WTC11 (cell line): ENCODE data around the gene GAP43. TPM values are rescaled to one million over a fixed set of nuclear protein-coding genes. Genes with fewer than 3 reads are reported as not detected.

Source experiments
- ATAC-seq: fragments of 200-7000 bp; cut with Tn5 transposase; 2 replicates; pipeline ENCODE4 v1.10.0; 2021; ENCODE audit warnings: mild to moderate bottlenecking, moderate library complexity
- CTCF ChIA-PET: fragments of 300-600 bp; sonication (Branson Sonifier 250); formaldehyde crosslinking; loops from one replicate; lab custom pipeline; 2021; ENCODE audit warnings: antibody characterized with exemption; lab: Charles Lee
- POLR2A ChIA-PET: fragments of 350-600 bp; sonication (Branson Sonifier 250); formaldehyde crosslinking; loops from one replicate; lab custom pipeline; 2021; ENCODE audit warnings: antibody characterized with exemption; lab: Charles Lee
- DNase-seq: peaks from one replicate; pipeline ENCODE4 v3.0.0; 2021; ENCODE audit warnings: low spot score
- H3K27ac Mint-ChIP-seq: 2 replicates; pipeline ENCODE4 v1.8.0; 2021; ENCODE audit warnings: mixed read lengths
- H3K27me3 Mint-ChIP-seq: 2 replicates; pipeline ENCODE4 v1.8.0; 2021; ENCODE audit warnings: low read depth, mild to moderate bottlenecking, moderate library complexity, mixed read lengths
- H3K36me3 Mint-ChIP-seq: 2 replicates; pipeline ENCODE4 v1.8.0; 2021; ENCODE audit warnings: mixed read lengths
- H3K4me1 Mint-ChIP-seq: 2 replicates; pipeline ENCODE4 v1.8.0; 2022; ENCODE audit warnings: mixed read lengths
- H3K4me3 Mint-ChIP-seq: 2 replicates; pipeline ENCODE4 v1.8.0; 2021; ENCODE audit warnings: mild to moderate bottlenecking, moderate library complexity, mixed read lengths
- H3K9me3 Mint-ChIP-seq: 2 replicates; pipeline ENCODE4 v1.8.0; 2021; ENCODE audit warnings: mixed read lengths
- ATF1 ChIP-seq: sonication (generic); formaldehyde crosslinking; IDR thresholded peaks from 2 replicates; pipeline ENCODE4 v1.8.1; 2023; ENCODE audit warnings: mild to moderate bottlenecking, moderate library complexity, missing genetic modification reagents
- CBFB ChIP-seq: sonication (generic); formaldehyde crosslinking; IDR thresholded peaks from 2 replicates; pipeline ENCODE4 v1.8.1; 2022; ENCODE audit warnings: mild to moderate bottlenecking, low read depth, missing genetic modification reagents
- FOXJ3 ChIP-seq: sonication (generic); formaldehyde crosslinking; IDR thresholded peaks from 2 replicates; pipeline ENCODE4 v1.9.0; 2021; ENCODE audit warnings: missing genetic modification reagents, mild to moderate bottlenecking, borderline replicate concordance
- FOXK1 ChIP-seq: sonication (generic); formaldehyde crosslinking; IDR thresholded peaks from 2 replicates; pipeline ENCODE4 v1.8.0; 2022; ENCODE audit warnings: mild to moderate bottlenecking, moderate library complexity, missing genetic modification reagents
- NFE2L1 ChIP-seq: sonication (generic); formaldehyde crosslinking; IDR thresholded peaks from 2 replicates; pipeline ENCODE4 v1.8.1; 2023; ENCODE audit warnings: missing genetic modification reagents
- NFYB ChIP-seq: sonication (generic); formaldehyde crosslinking; conservative IDR thresholded peaks from 2 replicates; pipeline ENCODE4 v1.8.0; 2022; ENCODE audit warnings: low read depth, missing genetic modification reagents
- NR2C2 ChIP-seq: sonication (generic); formaldehyde crosslinking; IDR thresholded peaks from 2 replicates; pipeline ENCODE4 v1.8.0; 2022; ENCODE audit warnings: mild to moderate bottlenecking, missing genetic modification reagents
- TEAD4 ChIP-seq: sonication (generic); formaldehyde crosslinking; IDR thresholded peaks from 2 replicates; pipeline ENCODE4 v1.8.0; 2022; ENCODE audit warnings: mild to moderate bottlenecking, missing genetic modification reagents
- ZNF138 ChIP-seq: sonication (generic); formaldehyde crosslinking; conservative IDR thresholded peaks from 2 replicates; pipeline ENCODE4 v1.8.1; 2022; ENCODE audit warnings: mild to moderate bottlenecking, moderate library complexity, missing genetic modification reagents
- ZNF423 ChIP-seq: fragments of 250-450 bp; sonication (Bioruptor Pico); IDR thresholded peaks from 2 replicates; pipeline ENCODE4 v2.1.2; 2022; ENCODE audit warnings: mild to moderate bottlenecking, moderate library complexity
- ZNF671 ChIP-seq: fragments of 250-450 bp; sonication (Bioruptor Pico); IDR thresholded peaks from 2 replicates; pipeline ENCODE4 v1.8.0; 2021; ENCODE audit warnings: mild to moderate bottlenecking
- total RNA-seq: library from RNA; stranded (reverse); gene quantifications from 3 replicates; pipeline ENCODE4 v1.2.3, GENCODE V29; 2021
- TF ChIP-seq, protein P1 (sequence below): fragments of 250-450 bp; sonication (Bioruptor Pico); conservative IDR thresholded peaks from 2 replicates; pipeline ENCODE4 v1.9.0; 2021; ENCODE audit warnings: mild to moderate bottlenecking
- TF ChIP-seq, protein P2 (sequence below): sonication (generic); formaldehyde crosslinking; IDR thresholded peaks from 2 replicates; pipeline ENCODE4 v1.8.1; 2023; ENCODE audit warnings: mild to moderate bottlenecking, moderate library complexity, missing genetic modification reagents
- TF ChIP-seq, protein P3 (sequence below): sonication (generic); formaldehyde crosslinking; IDR thresholded peaks from 2 replicates; pipeline ENCODE4 v1.8.1; 2022; ENCODE audit warnings: low read depth, missing genetic modification reagents, borderline replicate concordance
- TF ChIP-seq, protein P4 (sequence below): sonication (generic); formaldehyde crosslinking; IDR thresholded peaks from 2 replicates; pipeline ENCODE4 v1.8.1; 2023; ENCODE audit warnings: mild to moderate bottlenecking, missing genetic modification reagents, moderate library complexity
- TF ChIP-seq, protein P5 (sequence below): sonication (generic); formaldehyde crosslinking; IDR thresholded peaks from 2 replicates; pipeline ENCODE4 v1.8.0; 2022; ENCODE audit warnings: missing genetic modification reagents
- TF ChIP-seq, protein P6 (sequence below): sonication (generic); formaldehyde crosslinking; IDR thresholded peaks from 2 replicates; pipeline ENCODE4 v1.8.1; 2023; ENCODE audit warnings: mild to moderate bottlenecking, missing genetic modification reagents, moderate library complexity
- TF ChIP-seq, protein P7 (sequence below): sonication (generic); formaldehyde crosslinking; IDR thresholded peaks from 2 replicates; pipeline ENCODE4 v1.8.0; 2023; ENCODE audit warnings: mild to moderate bottlenecking, missing genetic modification reagents

GAP43 gene
- total RNA-seq, 1 experiment from 2014 or later, result 19.9 TPM

DNA sequence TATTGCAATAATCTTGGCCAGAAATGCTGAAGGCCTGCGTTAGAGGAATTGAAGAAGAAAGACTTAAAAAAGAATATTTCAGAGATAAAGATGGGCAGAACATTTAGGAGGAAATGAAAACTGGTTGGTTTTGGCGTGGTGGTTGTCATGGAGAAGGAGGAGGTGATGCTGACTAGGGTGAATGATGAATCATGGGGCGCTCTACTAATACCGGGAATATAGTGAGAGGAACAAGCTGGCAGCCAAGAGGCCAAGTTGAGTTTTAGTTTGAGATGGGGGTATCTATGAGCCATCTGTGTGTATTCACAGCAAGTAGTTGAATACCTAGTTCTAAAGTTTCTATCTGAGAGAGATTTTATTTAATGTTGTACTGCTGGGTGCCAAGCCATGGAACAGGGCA is 6.8 kb upstream of the GAP43 start:
- H3K4me1 Mint-ChIP-seq, result peaks cover 38% of the 10 kb centered on the region
- H3K9me3 Mint-ChIP-seq, result peaks cover 34% of the 10 kb centered on the region
- no peaks in the 10 kb centered on the region for H3K27me3 Mint-ChIP-seq
- ChIA-PET CTCF (no interaction called here), POLR2A (no interaction called here)
- ATAC-seq (no peak), DNase-seq (no peak)
- TF ChIP-seq, protein P1, sequence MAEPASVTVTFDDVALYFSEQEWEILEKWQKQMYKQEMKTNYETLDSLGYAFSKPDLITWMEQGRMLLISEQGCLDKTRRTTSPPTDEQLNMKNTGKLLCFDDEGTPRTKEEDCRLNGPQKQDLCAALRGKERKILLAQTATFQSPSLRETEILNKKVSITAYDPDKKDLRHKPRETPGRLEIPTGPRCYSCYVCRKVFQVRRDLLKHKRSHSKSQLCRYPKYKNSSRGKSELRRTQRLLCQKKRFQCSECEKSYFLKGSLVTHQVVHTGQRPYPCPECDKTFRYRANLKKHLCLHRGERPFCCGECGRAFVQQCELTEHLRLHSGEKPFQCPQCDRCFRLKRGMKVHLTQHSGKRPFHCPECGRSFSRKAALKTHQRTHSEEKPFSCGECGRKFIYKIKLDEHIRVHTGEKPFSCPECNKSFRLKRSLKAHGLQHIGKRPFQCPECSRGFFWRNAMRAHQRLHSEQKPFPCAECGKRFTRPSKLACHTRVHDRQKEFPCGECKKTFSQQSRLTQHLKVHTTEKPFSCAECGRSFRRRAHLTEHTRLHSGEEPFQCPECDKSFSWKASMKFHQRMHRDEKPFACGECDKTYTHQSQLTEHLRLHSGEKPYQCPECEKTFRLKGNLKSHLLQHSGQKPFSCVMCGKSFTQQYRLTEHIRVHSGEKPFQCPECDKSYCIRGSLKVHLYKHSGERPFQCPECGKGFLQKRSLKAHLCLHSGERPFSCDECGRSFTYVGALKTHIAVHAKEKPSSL (CRISPR knock-in tag), result no peak
- TF ChIP-seq, protein P2, sequence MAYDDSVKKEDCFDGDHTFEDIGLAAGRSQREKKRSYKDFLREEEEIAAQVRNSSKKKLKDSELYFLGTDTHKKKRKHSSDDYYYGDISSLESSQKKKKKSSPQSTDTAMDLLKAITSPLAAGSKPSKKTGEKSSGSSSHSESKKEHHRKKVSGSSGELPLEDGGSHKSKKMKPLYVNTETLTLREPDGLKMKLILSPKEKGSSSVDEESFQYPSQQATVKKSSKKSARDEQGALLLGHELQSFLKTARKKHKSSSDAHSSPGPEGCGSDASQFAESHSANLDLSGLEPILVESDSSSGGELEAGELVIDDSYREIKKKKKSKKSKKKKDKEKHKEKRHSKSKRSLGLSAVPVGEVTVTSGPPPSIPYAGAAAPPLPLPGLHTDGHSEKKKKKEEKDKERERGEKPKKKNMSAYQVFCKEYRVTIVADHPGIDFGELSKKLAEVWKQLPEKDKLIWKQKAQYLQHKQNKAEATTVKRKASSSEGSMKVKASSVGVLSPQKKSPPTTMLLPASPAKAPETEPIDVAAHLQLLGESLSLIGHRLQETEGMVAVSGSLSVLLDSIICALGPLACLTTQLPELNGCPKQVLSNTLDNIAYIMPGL, result no peak
- TF ChIP-seq FOXJ3 (CRISPR knock-in tag) (no peak), ZNF671 (CRISPR knock-in tag) (no peak), FOXK1 (CRISPR knock-in tag) (no peak), ZNF138 (no peak), TEAD4 (no peak), ZNF423 (CRISPR knock-in tag) (no peak), NR2C2 (CRISPR knock-in tag) (no peak), CBFB (no peak), NFYB (no peak), ATF1 (CRISPR knock-in tag) (no peak), NFE2L1 (no peak)
- TF ChIP-seq, protein P3, sequence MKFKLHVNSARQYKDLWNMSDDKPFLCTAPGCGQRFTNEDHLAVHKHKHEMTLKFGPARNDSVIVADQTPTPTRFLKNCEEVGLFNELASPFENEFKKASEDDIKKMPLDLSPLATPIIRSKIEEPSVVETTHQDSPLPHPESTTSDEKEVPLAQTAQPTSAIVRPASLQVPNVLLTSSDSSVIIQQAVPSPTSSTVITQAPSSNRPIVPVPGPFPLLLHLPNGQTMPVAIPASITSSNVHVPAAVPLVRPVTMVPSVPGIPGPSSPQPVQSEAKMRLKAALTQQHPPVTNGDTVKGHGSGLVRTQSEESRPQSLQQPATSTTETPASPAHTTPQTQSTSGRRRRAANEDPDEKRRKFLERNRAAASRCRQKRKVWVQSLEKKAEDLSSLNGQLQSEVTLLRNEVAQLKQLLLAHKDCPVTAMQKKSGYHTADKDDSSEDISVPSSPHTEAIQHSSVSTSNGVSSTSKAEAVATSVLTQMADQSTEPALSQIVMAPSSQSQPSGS, result no peak
- TF ChIP-seq, protein P4, sequence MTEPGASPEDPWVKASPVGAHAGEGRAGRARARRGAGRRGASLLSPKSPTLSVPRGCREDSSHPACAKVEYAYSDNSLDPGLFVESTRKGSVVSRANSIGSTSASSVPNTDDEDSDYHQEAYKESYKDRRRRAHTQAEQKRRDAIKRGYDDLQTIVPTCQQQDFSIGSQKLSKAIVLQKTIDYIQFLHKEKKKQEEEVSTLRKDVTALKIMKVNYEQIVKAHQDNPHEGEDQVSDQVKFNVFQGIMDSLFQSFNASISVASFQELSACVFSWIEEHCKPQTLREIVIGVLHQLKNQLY (CRISPR knock-in tag), result no peak
- TF ChIP-seq, protein P5, sequence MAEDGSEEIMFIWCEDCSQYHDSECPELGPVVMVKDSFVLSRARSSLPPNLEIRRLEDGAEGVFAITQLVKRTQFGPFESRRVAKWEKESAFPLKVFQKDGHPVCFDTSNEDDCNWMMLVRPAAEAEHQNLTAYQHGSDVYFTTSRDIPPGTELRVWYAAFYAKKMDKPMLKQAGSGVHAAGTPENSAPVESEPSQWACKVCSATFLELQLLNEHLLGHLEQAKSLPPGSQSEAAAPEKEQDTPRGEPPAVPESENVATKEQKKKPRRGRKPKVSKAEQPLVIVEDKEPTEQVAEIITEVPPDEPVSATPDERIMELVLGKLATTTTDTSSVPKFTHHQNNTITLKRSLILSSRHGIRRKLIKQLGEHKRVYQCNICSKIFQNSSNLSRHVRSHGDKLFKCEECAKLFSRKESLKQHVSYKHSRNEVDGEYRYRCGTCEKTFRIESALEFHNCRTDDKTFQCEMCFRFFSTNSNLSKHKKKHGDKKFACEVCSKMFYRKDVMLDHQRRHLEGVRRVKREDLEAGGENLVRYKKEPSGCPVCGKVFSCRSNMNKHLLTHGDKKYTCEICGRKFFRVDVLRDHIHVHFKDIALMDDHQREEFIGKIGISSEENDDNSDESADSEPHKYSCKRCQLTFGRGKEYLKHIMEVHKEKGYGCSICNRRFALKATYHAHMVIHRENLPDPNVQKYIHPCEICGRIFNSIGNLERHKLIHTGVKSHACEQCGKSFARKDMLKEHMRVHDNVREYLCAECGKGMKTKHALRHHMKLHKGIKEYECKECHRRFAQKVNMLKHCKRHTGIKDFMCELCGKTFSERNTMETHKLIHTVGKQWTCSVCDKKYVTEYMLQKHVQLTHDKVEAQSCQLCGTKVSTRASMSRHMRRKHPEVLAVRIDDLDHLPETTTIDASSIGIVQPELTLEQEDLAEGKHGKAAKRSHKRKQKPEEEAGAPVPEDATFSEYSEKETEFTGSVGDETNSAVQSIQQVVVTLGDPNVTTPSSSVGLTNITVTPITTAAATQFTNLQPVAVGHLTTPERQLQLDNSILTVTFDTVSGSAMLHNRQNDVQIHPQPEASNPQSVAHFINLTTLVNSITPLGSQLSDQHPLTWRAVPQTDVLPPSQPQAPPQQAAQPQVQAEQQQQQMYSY (CRISPR knock-in tag), result no peak
- TF ChIP-seq, protein P6, sequence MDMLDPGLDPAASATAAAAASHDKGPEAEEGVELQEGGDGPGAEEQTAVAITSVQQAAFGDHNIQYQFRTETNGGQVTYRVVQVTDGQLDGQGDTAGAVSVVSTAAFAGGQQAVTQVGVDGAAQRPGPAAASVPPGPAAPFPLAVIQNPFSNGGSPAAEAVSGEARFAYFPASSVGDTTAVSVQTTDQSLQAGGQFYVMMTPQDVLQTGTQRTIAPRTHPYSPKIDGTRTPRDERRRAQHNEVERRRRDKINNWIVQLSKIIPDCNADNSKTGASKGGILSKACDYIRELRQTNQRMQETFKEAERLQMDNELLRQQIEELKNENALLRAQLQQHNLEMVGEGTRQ (CRISPR knock-in tag), result no peak
- TF ChIP-seq, protein P7, sequence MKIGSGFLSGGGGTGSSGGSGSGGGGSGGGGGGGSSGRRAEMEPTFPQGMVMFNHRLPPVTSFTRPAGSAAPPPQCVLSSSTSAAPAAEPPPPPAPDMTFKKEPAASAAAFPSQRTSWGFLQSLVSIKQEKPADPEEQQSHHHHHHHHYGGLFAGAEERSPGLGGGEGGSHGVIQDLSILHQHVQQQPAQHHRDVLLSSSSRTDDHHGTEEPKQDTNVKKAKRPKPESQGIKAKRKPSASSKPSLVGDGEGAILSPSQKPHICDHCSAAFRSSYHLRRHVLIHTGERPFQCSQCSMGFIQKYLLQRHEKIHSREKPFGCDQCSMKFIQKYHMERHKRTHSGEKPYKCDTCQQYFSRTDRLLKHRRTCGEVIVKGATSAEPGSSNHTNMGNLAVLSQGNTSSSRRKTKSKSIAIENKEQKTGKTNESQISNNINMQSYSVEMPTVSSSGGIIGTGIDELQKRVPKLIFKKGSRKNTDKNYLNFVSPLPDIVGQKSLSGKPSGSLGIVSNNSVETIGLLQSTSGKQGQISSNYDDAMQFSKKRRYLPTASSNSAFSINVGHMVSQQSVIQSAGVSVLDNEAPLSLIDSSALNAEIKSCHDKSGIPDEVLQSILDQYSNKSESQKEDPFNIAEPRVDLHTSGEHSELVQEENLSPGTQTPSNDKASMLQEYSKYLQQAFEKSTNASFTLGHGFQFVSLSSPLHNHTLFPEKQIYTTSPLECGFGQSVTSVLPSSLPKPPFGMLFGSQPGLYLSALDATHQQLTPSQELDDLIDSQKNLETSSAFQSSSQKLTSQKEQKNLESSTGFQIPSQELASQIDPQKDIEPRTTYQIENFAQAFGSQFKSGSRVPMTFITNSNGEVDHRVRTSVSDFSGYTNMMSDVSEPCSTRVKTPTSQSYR (CRISPR knock-in tag), result no peak
- peaks cover 8% of the 10 kb centered on the region; the same call in 1 of the 2 replicates for H3K36me3 Mint-ChIP-seq
- H3K27ac Mint-ChIP-seq, result no peak overlapping the region
- H3K4me3 Mint-ChIP-seq, result no peak overlapping the region
